Suprapubic skin (tissue), 4 donors: ENCODE measurements around the gene KIF13A. TPM values are rescaled to one million over a fixed set of nuclear protein-coding genes. Genes with fewer than 3 reads are reported as not detected.

Source experiments
- DNase-seq, 2 donors: peaks; one replicate each; pipeline ENCODE4 v3.0.0-alpha.2; 2019; ENCODE audit warnings: low spot score in 2 of 2
- H3K27ac ChIP-seq: fragments of 200-600 bp; sonication (generic); one replicate; pipeline ENCODE4 v1.5.1; 2019
- H3K27me3 ChIP-seq: fragments of 200-600 bp; sonication (generic); one replicate; pipeline ENCODE4 v1.5.1; 2019
- H3K36me3 ChIP-seq: fragments of 200-600 bp; sonication (generic); one replicate; pipeline ENCODE4 v1.5.1; 2019
- H3K4me1 ChIP-seq: fragments of 200-600 bp; sonication (generic); one replicate; pipeline ENCODE4 v1.5.1; 2019
- H3K4me3 ChIP-seq: fragments of 200-600 bp; sonication (generic); one replicate; pipeline ENCODE4 v1.5.1; 2019; ENCODE audit warnings: mild to moderate bottlenecking
- H3K9me3 ChIP-seq: fragments of 200-600 bp; sonication (generic); one replicate; pipeline ENCODE4 v1.5.1; 2019
- EP300 ChIP-seq: sonication (generic); formaldehyde crosslinking; IDR thresholded peaks from one replicate; pipeline ENCODE4 v1.6.1; 2017; ENCODE audit warnings: antibody characterized with exemption
- POLR2A ChIP-seq, 2 donors: fragments of 450-650 bp; IDR thresholded peaks; one replicate each; pipeline ENCODE4 v1.6.1; 2017; ENCODE audit warnings: antibody characterized with exemption in 2 of 2, mild to moderate bottlenecking in 2 of 2, moderate library complexity in 2 of 2
- POLR2AphosphoS5 ChIP-seq, 3 donors: sonication (generic); formaldehyde crosslinking; IDR thresholded peaks; one replicate each; pipeline ENCODE4 v1.6.1; 2017; ENCODE audit warnings: antibody characterized with exemption in 3 of 3
- WGBS: methylation state at CpG from one replicate; pipeline ENCODE4 v1.1.5; 2018; 5-methylcytosine and 5-hydroxymethylcytosine counted together
- total RNA-seq, 4 donors: library from RNA; depleted of rRNA; stranded (reverse); fragments of >200 nt; gene quantifications; one replicate each; pipeline ENCODE4 v1.1.0, GENCODE V29; 2016
- TF ChIP-seq, protein P1 (sequence below), 2 donors: fragments of 200-600 bp in 1 of 2; fragments of 450-650 bp in 1 of 2; sonication (generic) in 1 of 2; IDR thresholded peaks; one replicate each; pipeline ENCODE4 v1.5.1; 2016 to 2019; ENCODE audit warnings: antibody characterized with exemption in 2 of 2, mild to moderate bottlenecking in 1 of 2, moderate library complexity in 1 of 2

The KIF13A gene
- total RNA-seq, 4 donors from 2014 or later: 73.0 to 91.9 (median 78.9) TPM

DNA sequence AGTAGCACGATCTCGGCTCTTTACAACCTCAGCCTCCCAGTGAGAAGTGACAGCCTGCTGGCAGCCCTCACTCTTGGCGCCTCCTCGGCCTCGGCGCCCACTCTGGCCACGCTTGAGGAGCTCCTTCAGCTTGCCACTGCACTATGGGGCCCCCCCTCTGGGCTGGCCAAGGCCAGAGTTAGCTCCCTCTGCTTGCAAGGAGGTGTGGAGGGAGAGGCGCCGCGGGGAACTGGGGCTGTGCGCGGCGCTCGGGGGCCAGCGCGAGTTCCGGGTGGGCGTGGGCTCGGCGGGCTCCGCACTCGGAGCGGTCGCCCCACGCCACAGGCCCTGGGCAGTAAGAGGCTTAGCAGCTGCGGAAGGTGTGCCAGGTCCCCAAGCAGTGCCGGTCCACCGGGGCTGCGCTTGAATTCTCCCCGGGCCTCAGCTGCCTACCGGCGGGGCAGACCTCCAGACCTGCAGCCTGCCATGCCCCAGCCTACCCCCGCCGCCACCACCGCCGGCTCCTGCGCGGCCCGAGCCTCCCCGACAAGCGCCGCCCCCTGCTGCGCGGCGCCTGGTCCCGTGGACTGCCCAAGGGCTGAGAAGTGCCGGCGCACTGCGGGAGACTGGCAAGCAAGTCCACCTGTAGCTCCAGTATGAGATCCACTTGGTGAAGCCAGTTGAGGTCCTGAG lies 258.7 kb downstream of the KIF13A start:
- peaks cover 3% of the 10 kb centered on the region for H3K4me1 ChIP-seq
- TF ChIP-seq POLR2A (IDR thresholded peaks at IDR 0.05) (no peak), EP300 (no peak), POLR2AphosphoS5 (IDR thresholded peaks at IDR 0.05) (no peak)
- TF ChIP-seq, protein P1, sequence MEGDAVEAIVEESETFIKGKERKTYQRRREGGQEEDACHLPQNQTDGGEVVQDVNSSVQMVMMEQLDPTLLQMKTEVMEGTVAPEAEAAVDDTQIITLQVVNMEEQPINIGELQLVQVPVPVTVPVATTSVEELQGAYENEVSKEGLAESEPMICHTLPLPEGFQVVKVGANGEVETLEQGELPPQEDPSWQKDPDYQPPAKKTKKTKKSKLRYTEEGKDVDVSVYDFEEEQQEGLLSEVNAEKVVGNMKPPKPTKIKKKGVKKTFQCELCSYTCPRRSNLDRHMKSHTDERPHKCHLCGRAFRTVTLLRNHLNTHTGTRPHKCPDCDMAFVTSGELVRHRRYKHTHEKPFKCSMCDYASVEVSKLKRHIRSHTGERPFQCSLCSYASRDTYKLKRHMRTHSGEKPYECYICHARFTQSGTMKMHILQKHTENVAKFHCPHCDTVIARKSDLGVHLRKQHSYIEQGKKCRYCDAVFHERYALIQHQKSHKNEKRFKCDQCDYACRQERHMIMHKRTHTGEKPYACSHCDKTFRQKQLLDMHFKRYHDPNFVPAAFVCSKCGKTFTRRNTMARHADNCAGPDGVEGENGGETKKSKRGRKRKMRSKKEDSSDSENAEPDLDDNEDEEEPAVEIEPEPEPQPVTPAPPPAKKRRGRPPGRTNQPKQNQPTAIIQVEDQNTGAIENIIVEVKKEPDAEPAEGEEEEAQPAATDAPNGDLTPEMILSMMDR (IDR thresholded peaks at IDR 0.05): no peak
- 87% methylated on average over 26 of the region's 49 CpGs for WGBS
- no peaks in the 10 kb centered on the region for H3K9me3 ChIP-seq
- no peak overlapping the region for H3K4me3 ChIP-seq
- no peak for DNase-seq
- H3K27ac ChIP-seq: no peak overlapping the region
- no peaks in the 10 kb centered on the region for H3K36me3 ChIP-seq
- no peaks in the 10 kb centered on the region for H3K27me3 ChIP-seq

- WGBS: 54% methylated on average over 6 of the region's 6 CpGs
- DNase-seq: no peak
These were observed 262.4 kb downstream of the KIF13A start for GRCh38 chr6:17725083-17725482.

GRCh38 chr6:17724341-17724740 lies 263.1 kb downstream of the KIF13A start:
- TF ChIP-seq, protein P1 (IDR thresholded peaks at IDR 0.05): no peak
- TF ChIP-seq POLR2AphosphoS5 (IDR thresholded peaks at IDR 0.05) (no peak), POLR2A (IDR thresholded peaks at IDR 0.05) (no peak), EP300 (no peak)
- no peaks in the 10 kb centered on the region for H3K36me3 ChIP-seq
- H3K27me3 ChIP-seq: no peaks in the 10 kb centered on the region
- peaks cover 3% of the 10 kb centered on the region for H3K4me1 ChIP-seq
- DNase-seq: no peak
- H3K9me3 ChIP-seq: no peaks in the 10 kb centered on the region
- WGBS: 93% methylated on average over 3 of the region's 3 CpGs
- no peak overlapping the region for H3K4me3 ChIP-seq
- H3K27ac ChIP-seq: no peak overlapping the region

More at GRCh38 chr6:17725083-17725482, 262.4 kb downstream of the KIF13A start:
- Histone ChIP-seq H3K4me3 (no peak overlapping the region), H3K36me3 (no peaks in the 10 kb centered on the region), H3K27ac (no peak overlapping the region), H3K9me3 (no peaks in the 10 kb centered on the region), H3K27me3 (no peaks in the 10 kb centered on the region), H3K4me1 (peaks cover 3% of the 10 kb centered on the region)
- TF ChIP-seq EP300 (no peak), POLR2AphosphoS5 (IDR thresholded peaks at IDR 0.05) (no peak), POLR2A (IDR thresholded peaks at IDR 0.05) (no peak)
- TF ChIP-seq, protein P1 (IDR thresholded peaks at IDR 0.05): no peak

GRCh38 chr6:17721671-17722070 lies 265.8 kb downstream of the KIF13A start:
- no peaks in the 10 kb centered on the region for H3K9me3 ChIP-seq
- H3K4me1 ChIP-seq: peaks cover 3% of the 10 kb centered on the region
- 73% methylated on average over 3 of the region's 3 CpGs for WGBS
- TF ChIP-seq, protein P1 (IDR thresholded peaks at IDR 0.05): no peak
- TF ChIP-seq EP300 (no peak), POLR2AphosphoS5 (IDR thresholded peaks at IDR 0.05) (no peak), POLR2A (IDR thresholded peaks at IDR 0.05) (no peak)
- H3K27ac ChIP-seq: no peak overlapping the region
- H3K27me3 ChIP-seq: no peaks in the 10 kb centered on the region
- DNase-seq: no peak
- H3K36me3 ChIP-seq: no peaks in the 10 kb centered on the region
- no peak overlapping the region for H3K4me3 ChIP-seq

DNA sequence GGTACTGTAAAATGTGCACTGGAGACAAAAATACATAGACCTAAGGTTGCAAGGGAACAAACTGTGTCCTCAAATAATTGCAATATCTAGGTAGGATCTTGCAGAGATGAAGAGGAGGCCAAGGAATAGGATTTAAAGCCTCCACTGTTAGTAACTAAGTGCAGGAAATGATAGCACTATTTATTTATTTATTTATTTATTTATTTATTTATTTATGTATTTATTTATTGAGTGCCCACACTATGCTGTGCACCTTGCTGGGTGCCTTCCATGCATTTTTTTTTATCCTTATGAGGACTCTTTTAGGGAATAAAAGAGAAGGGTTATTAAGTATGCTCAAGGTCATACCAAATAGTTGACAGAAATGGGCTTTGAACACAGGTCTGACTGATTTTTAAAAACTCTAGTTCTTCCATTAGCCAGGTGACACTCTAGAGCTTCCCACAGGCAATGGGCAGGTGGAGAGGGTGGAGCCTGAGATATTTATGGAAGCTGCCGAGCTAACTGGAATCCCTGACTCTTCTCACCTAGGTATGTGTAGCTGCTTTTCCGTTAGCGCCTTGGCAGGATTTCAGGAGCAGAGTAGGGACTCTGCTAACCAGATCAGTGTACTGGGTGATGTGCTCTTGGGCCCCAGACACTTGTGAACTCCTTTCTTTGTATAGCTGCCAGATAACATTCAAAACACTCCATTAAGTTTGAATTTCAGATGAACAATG lies 268.0 kb downstream of the KIF13A start:
- WGBS: 71% methylated on average over 3 of the region's 3 CpGs
- Histone ChIP-seq H3K27me3 (no peaks in the 10 kb centered on the region), H3K36me3 (no peaks in the 10 kb centered on the region), H3K4me1 (no peaks in the 10 kb centered on the region), H3K4me3 (no peak overlapping the region), H3K9me3 (no peaks in the 10 kb centered on the region), H3K27ac (no peak overlapping the region)
- DNase-seq: no peak
- TF ChIP-seq EP300 (no peak), POLR2AphosphoS5 (IDR thresholded peaks at IDR 0.05) (no peak), POLR2A (IDR thresholded peaks at IDR 0.05) (no peak)
- TF ChIP-seq, protein P1 (IDR thresholded peaks at IDR 0.05): no peak
